SU-DHL-6 (cell line): ENCODE data around the gene GIPR.
A peak's percentile ranks its signal among the peaks of the same experiment; 100 is the strongest.

Experiments
- H2AFZ ChIP-seq: fragments of 200-600 bp; sonication (generic); 2 replicates; pipeline ENCODE4 v1.6.1; 2014; ENCODE audit warnings: low read depth, mild to moderate bottlenecking, moderate library complexity, mixed read lengths, antibody characterized with exemption, low read length; ENCODE audit not compliant: severe bottlenecking
- H3F3A ChIP-seq: fragments of 200-600 bp; shearing (Covaris generic); 2 replicates; pipeline ENCODE4 v1.6.0; 2016; ENCODE audit warnings: antibody characterized with exemption, mild to moderate bottlenecking; ENCODE audit not compliant: insufficient read depth
- H3K27ac ChIP-seq: fragments of 200-600 bp; sonication (generic); 2 replicates; pipeline ENCODE4 v1.5.1; 2016; ENCODE audit warnings: low read depth, mild to moderate bottlenecking, low read length, moderate library complexity, mixed read lengths
- H3K27me3 ChIP-seq: fragments of 200-600 bp; sonication (generic), shearing (Covaris generic); 2 replicates; pipeline ENCODE4 v1.6.0; 2014; ENCODE audit warnings: mild to moderate bottlenecking, low read length
- H3K36me3 ChIP-seq: fragments of 200-600 bp; sonication (generic); 2 replicates; pipeline ENCODE4 v1.6.1; 2014; ENCODE audit warnings: mild to moderate bottlenecking, low read length, mixed read lengths
- H3K4me2 ChIP-seq: fragments of 300-600, 200-600 bp; shearing (Covaris generic), sonication (generic); 2 replicates; pipeline ENCODE4 v1.6.0; 2014; ENCODE audit warnings: low read length, low read depth, mild to moderate bottlenecking; ENCODE audit not compliant: poor library complexity, severe bottlenecking
- H3K4me3 ChIP-seq: fragments of 200-600 bp; sonication (generic); 2 replicates; pipeline ENCODE4 v1.5.1; 2014; ENCODE audit warnings: antibody characterized with exemption, low read length, mild to moderate bottlenecking, mixed read lengths; ENCODE audit not compliant: insufficient read depth, poor library complexity, severe bottlenecking
- H3K79me2 ChIP-seq: fragments of 200-600 bp; sonication (generic); 2 replicates; pipeline ENCODE4 v1.6.1; 2014; ENCODE audit warnings: mild to moderate bottlenecking, low read length, moderate library complexity; ENCODE audit not compliant: insufficient read depth
- H3K9ac ChIP-seq: fragments of 200-600 bp; sonication (generic); 2 replicates; pipeline ENCODE4 v1.7.0; 2014; ENCODE audit warnings: mild to moderate bottlenecking, low read length
- H3K9me2 ChIP-seq: fragments of 200-600 bp; sonication (generic); replicated peaks from 2 replicates; pipeline ENCODE4 v1.6.1; 2014; ENCODE audit warnings: low read length; ENCODE audit not compliant: insufficient read depth
- H3K9me3 ChIP-seq: fragments of 200-600 bp; sonication (generic); 2 replicates; pipeline ENCODE4 v1.6.1; 2014; ENCODE audit warnings: low read length, mixed read lengths; ENCODE audit not compliant: insufficient read depth
- H4K20me1 ChIP-seq: fragments of 200-600 bp; sonication (generic); 2 replicates; pipeline ENCODE4 v1.6.1; 2014; ENCODE audit warnings: low read depth, mild to moderate bottlenecking, antibody characterized with exemption, low read length, moderate library complexity, mixed read lengths
- EZH2phosphoT487 ChIP-seq: fragments of 200-600 bp; sonication (generic), shearing (Covaris generic); conservative IDR thresholded peaks from 2 replicates; pipeline ENCODE4 v1.6.1; 2018; ENCODE audit warnings: mild to moderate bottlenecking, antibody characterized with exemption, low read length, moderate library complexity, mixed read lengths
- TF ChIP-seq, protein P1 (sequence below): fragments of 200-600 bp; sonication (generic); IDR thresholded peaks from one replicate; pipeline ENCODE4 v1.5.1; 2017; ENCODE audit warnings: antibody characterized with exemption, mild to moderate bottlenecking, low read length, moderate library complexity; ENCODE audit not compliant: insufficient read depth, poor library complexity, severe bottlenecking

GIPR gene

DNA sequence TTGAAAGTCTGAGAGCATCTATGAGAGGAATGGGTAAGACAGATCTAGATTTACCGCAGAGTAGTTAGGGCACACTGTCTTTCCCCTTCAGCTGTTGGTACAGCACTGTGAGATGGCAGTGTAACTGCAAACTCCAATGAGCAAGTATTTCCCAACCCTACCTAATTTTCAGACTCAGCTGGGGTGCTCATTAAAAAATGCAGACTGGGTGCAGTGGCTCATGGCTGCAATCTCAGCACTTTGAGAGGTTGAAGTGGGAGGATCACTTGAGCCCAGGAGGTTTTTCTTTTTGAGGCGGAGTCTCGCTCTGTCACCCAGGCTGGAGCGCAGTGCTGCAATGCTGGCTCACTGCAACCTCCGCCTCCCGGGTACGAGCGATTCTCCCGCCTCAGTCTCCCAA, 37.1 kb downstream of the GIPR start:
- no peak overlapping the region for H3K4me3 ChIP-seq
- H4K20me1 ChIP-seq: no peaks in the 10 kb centered on the region
- H3K36me3 ChIP-seq: peaks cover 2% of the 10 kb centered on the region; the same call in 1 of the 2 replicates
- H3K4me2 ChIP-seq: no peak overlapping the region
- H3F3A ChIP-seq: peaks cover 43% of the 10 kb centered on the region
- H3K9ac ChIP-seq: no peak overlapping the region
- no peaks in the 10 kb centered on the region for H3K79me2 ChIP-seq
- no peak overlapping the region for H2AFZ ChIP-seq
- H3K27ac ChIP-seq: no peak overlapping the region
- no peaks in the 10 kb centered on the region for H3K9me2 ChIP-seq
- H3K9me3 ChIP-seq: no peaks in the 10 kb centered on the region
- H3K27me3 ChIP-seq: no peaks in the 10 kb centered on the region
- TF ChIP-seq EZH2phosphoT487: no peak
- TF ChIP-seq, protein P1, sequence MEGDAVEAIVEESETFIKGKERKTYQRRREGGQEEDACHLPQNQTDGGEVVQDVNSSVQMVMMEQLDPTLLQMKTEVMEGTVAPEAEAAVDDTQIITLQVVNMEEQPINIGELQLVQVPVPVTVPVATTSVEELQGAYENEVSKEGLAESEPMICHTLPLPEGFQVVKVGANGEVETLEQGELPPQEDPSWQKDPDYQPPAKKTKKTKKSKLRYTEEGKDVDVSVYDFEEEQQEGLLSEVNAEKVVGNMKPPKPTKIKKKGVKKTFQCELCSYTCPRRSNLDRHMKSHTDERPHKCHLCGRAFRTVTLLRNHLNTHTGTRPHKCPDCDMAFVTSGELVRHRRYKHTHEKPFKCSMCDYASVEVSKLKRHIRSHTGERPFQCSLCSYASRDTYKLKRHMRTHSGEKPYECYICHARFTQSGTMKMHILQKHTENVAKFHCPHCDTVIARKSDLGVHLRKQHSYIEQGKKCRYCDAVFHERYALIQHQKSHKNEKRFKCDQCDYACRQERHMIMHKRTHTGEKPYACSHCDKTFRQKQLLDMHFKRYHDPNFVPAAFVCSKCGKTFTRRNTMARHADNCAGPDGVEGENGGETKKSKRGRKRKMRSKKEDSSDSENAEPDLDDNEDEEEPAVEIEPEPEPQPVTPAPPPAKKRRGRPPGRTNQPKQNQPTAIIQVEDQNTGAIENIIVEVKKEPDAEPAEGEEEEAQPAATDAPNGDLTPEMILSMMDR: no peak

DNA sequence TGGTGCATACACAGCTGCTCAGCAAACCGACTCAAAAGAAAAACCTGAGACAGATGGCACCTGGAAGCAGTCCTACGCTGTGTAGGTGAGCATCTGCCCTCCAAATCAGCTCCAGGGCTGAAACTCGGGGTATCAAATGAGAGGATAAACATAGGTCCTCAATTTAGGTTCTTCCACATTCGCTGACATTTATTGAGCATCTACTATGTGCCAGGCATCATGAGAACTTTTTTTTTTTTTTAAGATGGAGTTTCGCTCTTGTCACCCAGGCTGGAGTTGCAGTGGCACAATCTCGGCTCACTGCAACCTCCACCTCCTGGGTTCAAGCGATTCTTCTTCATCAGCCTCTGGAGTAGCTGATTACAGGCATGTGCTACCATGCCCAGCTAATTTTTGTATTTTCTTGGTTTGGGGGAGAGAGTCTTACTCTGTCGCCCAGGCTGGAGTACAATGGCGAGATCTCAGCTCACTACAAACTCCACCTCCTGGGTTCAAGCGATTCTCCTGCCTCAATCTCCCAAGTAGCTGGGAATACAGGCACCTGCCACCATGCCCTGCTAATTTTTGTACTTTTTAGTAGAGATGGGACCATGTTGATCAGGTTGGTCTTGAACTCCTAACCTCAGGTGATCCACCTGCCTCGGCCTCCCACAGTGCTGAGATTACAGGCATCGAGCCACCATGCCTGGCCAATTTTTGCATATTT, 37.8 kb downstream of the GIPR start:
- Histone ChIP-seq H3K4me3 (no peak overlapping the region), H3K4me2 (no peak overlapping the region), H4K20me1 (no peaks in the 10 kb centered on the region), H3K9ac (no peak overlapping the region), H3K36me3 (peaks cover 2% of the 10 kb centered on the region; the same call in 1 of the 2 replicates), H3K27ac (peak overlapping the region; percentile 91), H2AFZ (no peak overlapping the region), H3K9me2 (no peaks in the 10 kb centered on the region), H3K27me3 (no peaks in the 10 kb centered on the region), H3F3A (peaks cover 50% of the 10 kb centered on the region), H3K9me3 (no peaks in the 10 kb centered on the region), H3K79me2 (no peaks in the 10 kb centered on the region)
- no peak for TF ChIP-seq EZH2phosphoT487
- TF ChIP-seq, protein P1: no peak

DNA sequence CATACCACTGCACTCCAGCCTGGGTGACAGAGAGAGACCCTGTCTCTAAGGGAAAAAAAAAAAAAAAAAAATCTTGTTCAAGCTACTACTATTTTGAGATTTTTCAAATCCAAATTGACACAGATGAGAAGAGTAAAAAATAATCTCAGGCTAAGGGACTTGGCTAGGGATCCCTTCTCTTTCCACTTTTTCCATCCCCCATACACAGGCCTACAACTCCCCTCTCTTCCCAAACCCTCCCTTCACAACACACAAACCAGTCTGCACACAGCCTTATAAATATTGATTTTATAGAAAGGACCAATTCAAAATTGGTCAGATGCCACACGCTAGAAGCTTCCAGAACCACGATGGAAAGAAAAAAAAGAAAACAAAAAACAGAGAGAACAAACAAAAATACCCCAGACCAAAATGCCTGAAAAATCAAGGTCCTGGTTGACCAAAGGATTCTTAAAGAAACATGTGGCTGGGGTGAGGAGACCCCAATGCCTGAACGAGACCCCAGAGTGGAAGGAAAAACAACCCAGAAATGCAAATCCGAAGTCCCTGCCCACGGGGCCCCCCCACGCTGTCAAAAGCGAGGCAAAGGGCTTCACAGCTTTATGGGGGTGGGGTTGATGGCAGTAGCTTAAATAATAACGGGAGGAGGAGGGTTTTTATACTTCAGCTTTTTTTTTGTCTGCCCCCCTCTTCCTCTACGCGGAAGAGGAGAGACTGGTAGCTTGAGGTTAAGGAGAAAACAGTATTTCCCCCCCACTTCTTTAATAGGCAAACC, 42.5 kb downstream of the GIPR start:
- H3K27me3 ChIP-seq: no peaks in the 10 kb centered on the region
- no peak overlapping the region for H3K4me2 ChIP-seq
- H3K4me3 ChIP-seq: no peak overlapping the region
- H3K9me3 ChIP-seq: no peaks in the 10 kb centered on the region
- no peak overlapping the region for H3K27ac ChIP-seq
- peaks cover 41% of the 10 kb centered on the region for H3F3A ChIP-seq
- no peak overlapping the region for H3K9ac ChIP-seq
- TF ChIP-seq EZH2phosphoT487: no peak
- TF ChIP-seq, protein P1: no peak
- no peaks in the 10 kb centered on the region for H3K9me2 ChIP-seq
- H3K36me3 ChIP-seq: no peaks in the 10 kb centered on the region
- peaks cover 35% of the 10 kb centered on the region for H3K79me2 ChIP-seq
- no peak overlapping the region for H2AFZ ChIP-seq
- no peaks in the 10 kb centered on the region for H4K20me1 ChIP-seq
